HepG2 (cell line): ENCODE results near the gene DLAT. TPM values are rescaled to one million over a fixed set of nuclear protein-coding genes. Genes with fewer than 3 reads are reported as not detected.

ENCODE experiments used
- CBX5 ChIP-seq: sonication (generic); formaldehyde crosslinking; IDR thresholded peaks from 2 replicates; pipeline ENCODE4 v1.4.0; 2020; ENCODE audit warnings: missing genetic modification reagents, borderline replicate concordance
- ELF1 ChIP-seq: sonication (generic); formaldehyde crosslinking; IDR thresholded peaks from 2 replicates; pipeline ENCODE4 v1.4.0; 2020; ENCODE audit warnings: missing genetic modification reagents
- JUNB ChIP-seq: sonication (generic); formaldehyde crosslinking; IDR thresholded peaks from 2 replicates; pipeline ENCODE4 v1.8.0; 2022; ENCODE audit warnings: missing genetic modification reagents, mild to moderate bottlenecking, borderline replicate concordance
- KLF12 ChIP-seq: sonication (generic); formaldehyde crosslinking; IDR thresholded peaks from 2 replicates; pipeline ENCODE4 v1.4.0; 2020; ENCODE audit warnings: missing genetic modification reagents, borderline replicate concordance
- KMT2A ChIP-seq: sonication (generic); formaldehyde crosslinking; IDR thresholded peaks from 2 replicates; pipeline ENCODE4 v1.4.0; 2020; ENCODE audit warnings: missing genetic modification reagents
- NFYC ChIP-seq: IDR thresholded peaks from 2 replicates; pipeline ENCODE4 v1.6.1; 2016; ENCODE audit warnings: missing genetic modification reagents, missing compliant biosample characterization
- RARG ChIP-seq: sonication (generic); formaldehyde crosslinking; IDR thresholded peaks from 2 replicates; pipeline ENCODE4 v1.4.0; 2020; ENCODE audit warnings: low read depth, mild to moderate bottlenecking, missing genetic modification reagents
- SAP130 ChIP-seq: IDR thresholded peaks from 2 replicates; pipeline ENCODE4 v1.6.1; 2016; ENCODE audit warnings: low read depth
- SRSF4 ChIP-seq: fragments of 200-400 bp; formaldehyde crosslinking; IDR thresholded peaks from one replicate; pipeline ENCODE4 v1.6.1; 2018; ENCODE audit warnings: mild to moderate bottlenecking, low read depth, low read length, moderate library complexity; ENCODE audit not compliant: poor library complexity, severe bottlenecking
- TCF12 ChIP-seq, 2 experiments: fragments of 450-650 bp in 1 of 2; sonication (generic) in 1 of 2; formaldehyde crosslinking in 1 of 2; IDR thresholded peaks; 2 replicates each; pipeline versions ENCODE4 v1.6.1 to v1.8.0; 2017 to 2022; ENCODE audit warnings: antibody characterized with exemption in 1 of 2, mild to moderate bottlenecking in 1 of 2, missing genetic modification reagents in 1 of 2, moderate library complexity in 1 of 2
- YY1 ChIP-seq: IDR thresholded peaks from 2 replicates; pipeline ENCODE4 v1.6.1; 2011; ENCODE audit warnings: low read length, low read depth, moderate library complexity, mild to moderate bottlenecking; ENCODE audit not compliant: insufficient read depth, insufficient replicate concordance
- ZBTB8A ChIP-seq: sonication (generic); formaldehyde crosslinking; IDR thresholded peaks from 2 replicates; pipeline ENCODE4 v1.4.0; 2020; ENCODE audit warnings: mild to moderate bottlenecking, low read depth, missing genetic modification reagents, borderline replicate concordance
- ZFAT ChIP-seq: sonication (generic); formaldehyde crosslinking; conservative IDR thresholded peaks from 2 replicates; pipeline ENCODE4 v1.8.1; 2023; ENCODE audit warnings: missing genetic modification reagents, inconsistent platforms
- ZFP37 ChIP-seq: sonication (generic); formaldehyde crosslinking; IDR thresholded peaks from 2 replicates; pipeline ENCODE4 v1.4.0; 2020; ENCODE audit warnings: missing genetic modification reagents, borderline replicate concordance
- ZNF280B ChIP-seq: sonication (generic); formaldehyde crosslinking; IDR thresholded peaks from 2 replicates; pipeline ENCODE4 v1.5.0; 2020; ENCODE audit warnings: missing genetic modification reagents, mild to moderate bottlenecking, borderline replicate concordance
- ZNF552 ChIP-seq: sonication (generic); formaldehyde crosslinking; IDR thresholded peaks from 2 replicates; pipeline ENCODE4 v1.9.0; 2022; ENCODE audit warnings: missing genetic modification reagents, mild to moderate bottlenecking, borderline replicate concordance
- ZNF674 ChIP-seq: sonication (generic); formaldehyde crosslinking; IDR thresholded peaks from 2 replicates; pipeline ENCODE4 v1.5.0; 2020; ENCODE audit warnings: low read depth, mild to moderate bottlenecking, missing genetic modification reagents
- ZNF737 ChIP-seq: sonication (generic); formaldehyde crosslinking; IDR thresholded peaks from 2 replicates; pipeline ENCODE4 v1.5.0; 2020; ENCODE audit warnings: missing genetic modification reagents, mild to moderate bottlenecking, borderline replicate concordance
- polyA plus RNA-seq, 8 experiments: library from polyadenylated mRNA; depleted of rRNA in 3 of 8; stranded (reverse) in 7 of 8; unstranded in 1 of 8; fragments of >200 nt; fragmentation: Illumina TruSeq in 4 of 8; extraction: Trizol in 4 of 8; gene quantifications; 2 replicates each; pipeline versions ENCODE4 v1.2.1 to v1.2.3, GENCODE V29; 2011 to 2016; ENCODE audit warnings: low read depth in 4 of 8, missing spikeins in 1 of 8, mixed read lengths in 1 of 8; ENCODE audit not compliant: insufficient read depth in 1 of 8
- total RNA-seq, 5 experiments: library from RNA; depleted of rRNA; stranded (reverse); fragments of >200 nt; fragmentation: Illumina TruSeq; extraction: Trizol; gene quantifications; 2 replicates each; pipeline ENCODE4 v1.2.3, GENCODE V29; 2016; ENCODE audit warnings: low read depth in 1 of 5
- TF ChIP-seq, protein P1 (sequence below): sonication (generic); formaldehyde crosslinking; IDR thresholded peaks from 2 replicates; pipeline ENCODE4 v1.4.0; 2020; ENCODE audit warnings: mild to moderate bottlenecking, missing genetic modification reagents
- TF ChIP-seq, protein P2 (sequence below): fragments of 450-650 bp; IDR thresholded peaks from 2 replicates; pipeline ENCODE4 v1.6.1; 2017
- TF ChIP-seq, protein P3 (sequence below): IDR thresholded peaks from 2 replicates; pipeline ENCODE4 v1.6.1; 2016; ENCODE audit warnings: missing genetic modification reagents, missing compliant biosample characterization
- TF ChIP-seq, protein P4 (sequence below): sonication (generic); formaldehyde crosslinking; conservative IDR thresholded peaks from 2 replicates; pipeline ENCODE4 v1.5.0; 2020; ENCODE audit warnings: missing genetic modification reagents

The DLAT gene
- total and polyA plus RNA-seq, 2 of the 13 experiments (the other 11 are each of a cell fraction or from before 2014, with no cell fraction given) = 26.4 to 62.2 TPM

DNA sequence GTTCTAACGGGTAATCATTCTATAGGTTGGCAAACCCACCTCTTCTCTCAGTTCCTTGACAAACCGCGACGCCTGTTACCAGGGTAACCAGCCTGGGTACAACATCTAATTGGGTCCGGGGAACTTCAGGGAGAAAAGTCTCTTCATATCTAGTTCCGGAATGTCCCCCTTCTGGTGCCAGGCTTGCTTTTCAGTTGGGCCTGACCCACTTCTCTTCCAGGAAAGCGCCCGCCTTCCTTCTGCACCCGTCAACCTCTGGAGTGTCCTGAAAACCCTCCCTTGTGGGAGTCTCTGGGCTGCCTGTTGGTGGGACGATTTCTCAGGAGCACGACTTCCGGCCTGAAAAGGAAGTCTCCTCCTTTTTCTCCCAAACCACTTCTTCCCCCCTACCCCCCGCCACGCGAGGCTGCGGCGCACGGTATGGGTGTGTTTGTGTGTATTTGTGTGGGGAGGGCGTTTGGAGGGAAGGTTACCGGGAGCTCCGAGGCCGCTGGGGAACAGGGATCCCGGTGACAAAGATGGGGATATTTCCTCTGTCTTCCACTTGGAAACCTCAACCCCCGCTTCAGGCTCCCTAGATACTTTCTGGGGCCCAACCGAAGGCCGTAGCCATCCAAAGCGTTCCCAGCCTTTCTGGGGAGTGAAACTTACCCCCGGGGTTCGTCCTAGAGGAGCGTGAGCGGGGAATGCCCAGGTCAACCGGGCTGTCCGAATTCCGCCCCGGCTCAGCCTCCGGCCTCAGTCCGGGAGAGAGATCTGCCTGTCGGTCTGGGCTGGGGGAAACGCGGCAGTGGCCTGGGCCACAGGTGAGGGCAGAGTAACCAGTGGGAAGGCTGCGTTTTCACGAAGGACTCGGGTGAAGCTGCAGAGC, 49.0 kb downstream of the DLAT start, which contains the start of the genes NKAPD1 and PIH1D2 (continued):
- no peak for TF ChIP-seq RARG
- peak; percentile 63 for TF ChIP-seq KMT2A (CRISPR knock-in tag)
- TF ChIP-seq ZBTB8A (CRISPR knock-in tag) = no peak
- TF ChIP-seq YY1 = peak; percentile 56
- TF ChIP-seq CBX5 (CRISPR knock-in tag) = peak; percentile 66; the same call in 1 of the 2 replicates
- TF ChIP-seq ZFAT (CRISPR knock-in tag) = no peak
- TF ChIP-seq, protein P1, sequence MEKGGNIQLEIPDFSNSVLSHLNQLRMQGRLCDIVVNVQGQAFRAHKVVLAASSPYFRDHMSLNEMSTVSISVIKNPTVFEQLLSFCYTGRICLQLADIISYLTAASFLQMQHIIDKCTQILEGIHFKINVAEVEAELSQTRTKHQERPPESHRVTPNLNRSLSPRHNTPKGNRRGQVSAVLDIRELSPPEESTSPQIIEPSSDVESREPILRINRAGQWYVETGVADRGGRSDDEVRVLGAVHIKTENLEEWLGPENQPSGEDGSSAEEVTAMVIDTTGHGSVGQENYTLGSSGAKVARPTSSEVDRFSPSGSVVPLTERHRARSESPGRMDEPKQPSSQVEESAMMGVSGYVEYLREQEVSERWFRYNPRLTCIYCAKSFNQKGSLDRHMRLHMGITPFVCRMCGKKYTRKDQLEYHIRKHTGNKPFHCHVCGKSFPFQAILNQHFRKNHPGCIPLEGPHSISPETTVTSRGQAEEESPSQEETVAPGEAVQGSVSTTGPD (CRISPR knock-in tag) = no peak
- TF ChIP-seq, protein P2, sequence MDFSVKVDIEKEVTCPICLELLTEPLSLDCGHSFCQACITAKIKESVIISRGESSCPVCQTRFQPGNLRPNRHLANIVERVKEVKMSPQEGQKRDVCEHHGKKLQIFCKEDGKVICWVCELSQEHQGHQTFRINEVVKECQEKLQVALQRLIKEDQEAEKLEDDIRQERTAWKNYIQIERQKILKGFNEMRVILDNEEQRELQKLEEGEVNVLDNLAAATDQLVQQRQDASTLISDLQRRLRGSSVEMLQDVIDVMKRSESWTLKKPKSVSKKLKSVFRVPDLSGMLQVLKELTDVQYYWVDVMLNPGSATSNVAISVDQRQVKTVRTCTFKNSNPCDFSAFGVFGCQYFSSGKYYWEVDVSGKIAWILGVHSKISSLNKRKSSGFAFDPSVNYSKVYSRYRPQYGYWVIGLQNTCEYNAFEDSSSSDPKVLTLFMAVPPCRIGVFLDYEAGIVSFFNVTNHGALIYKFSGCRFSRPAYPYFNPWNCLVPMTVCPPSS = no peak
- no peak for TF ChIP-seq ZNF674 (CRISPR knock-in tag)
- no peak for TF ChIP-seq JUNB (CRISPR knock-in tag)
- TF ChIP-seq, protein P3, sequence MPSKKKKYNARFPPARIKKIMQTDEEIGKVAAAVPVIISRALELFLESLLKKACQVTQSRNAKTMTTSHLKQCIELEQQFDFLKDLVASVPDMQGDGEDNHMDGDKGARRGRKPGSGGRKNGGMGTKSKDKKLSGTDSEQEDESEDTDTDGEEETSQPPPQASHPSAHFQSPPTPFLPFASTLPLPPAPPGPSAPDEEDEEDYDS (CRISPR knock-in tag) = no peak
- no peak for TF ChIP-seq SRSF4
- peak; percentile 86 for TF ChIP-seq SAP130 (CRISPR knock-in tag)
- TF ChIP-seq, protein P4, sequence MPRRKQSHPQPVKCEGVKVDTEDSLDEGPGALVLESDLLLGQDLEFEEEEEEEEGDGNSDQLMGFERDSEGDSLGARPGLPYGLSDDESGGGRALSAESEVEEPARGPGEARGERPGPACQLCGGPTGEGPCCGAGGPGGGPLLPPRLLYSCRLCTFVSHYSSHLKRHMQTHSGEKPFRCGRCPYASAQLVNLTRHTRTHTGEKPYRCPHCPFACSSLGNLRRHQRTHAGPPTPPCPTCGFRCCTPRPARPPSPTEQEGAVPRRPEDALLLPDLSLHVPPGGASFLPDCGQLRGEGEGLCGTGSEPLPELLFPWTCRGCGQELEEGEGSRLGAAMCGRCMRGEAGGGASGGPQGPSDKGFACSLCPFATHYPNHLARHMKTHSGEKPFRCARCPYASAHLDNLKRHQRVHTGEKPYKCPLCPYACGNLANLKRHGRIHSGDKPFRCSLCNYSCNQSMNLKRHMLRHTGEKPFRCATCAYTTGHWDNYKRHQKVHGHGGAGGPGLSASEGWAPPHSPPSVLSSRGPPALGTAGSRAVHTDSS (CRISPR knock-in tag) = no peak; the same call in 1 of the 2 replicates
- peak; percentile 68; the same call in 1 of the 2 replicates for TF ChIP-seq KLF12
- TF ChIP-seq ZFP37 (CRISPR knock-in tag) = no peak
- no peak; the same call in 1 of the 2 replicates for TF ChIP-seq ZNF280B (CRISPR knock-in tag)
- TF ChIP-seq ZNF737 (CRISPR knock-in tag) = peak; percentile 57; the same call in 1 of the 2 replicates
- peak; percentile 77; the same call in 1 of the 2 replicates for TF ChIP-seq ZNF552 (CRISPR knock-in tag)
- peak; percentile 39 for TF ChIP-seq NFYC
- no peak for TF ChIP-seq TCF12 (IDR thresholded peaks at IDR 0.05)
- no peak for TF ChIP-seq TCF12 (CRISPR knock-in tag; IDR thresholded peaks at IDR 0.05)
- TF ChIP-seq ELF1 (CRISPR knock-in tag) = peak; percentile 63
